Measurements from ENCODE around the gene ABCA1. TPM values are rescaled to one million over a fixed set of nuclear protein-coding genes. Genes with fewer than 3 reads are reported as not detected.

Gene ABCA1
- total and polyA plus RNA-seq, 2 of the 4 experiments (the other 2 are of a cell fraction): 5.8 to 52.2 TPM

GRCh38 chr9:104882566-104882965 lies 45.4 kb downstream of the ABCA1 start:
- H3K4me3 ChIP-seq (ENCODE audit: insufficient read depth, low read depth, low read length): no peak overlapping the region
- H3K9me3 ChIP-seq (ENCODE audit: control insufficient read depth, insufficient read depth, low read length): no peaks in the 10 kb centered on the region
- H3K56ac ChIP-seq (ENCODE audit: extremely low read depth, insufficient read depth, low read length): no peak overlapping the region
- no peak overlapping the region for H3K27ac ChIP-seq (ENCODE audit: insufficient read depth, low read length)
- in situ Hi-C loops (cut with MboI; ENCODE audit: low sequenced_read_pairs): no loop called here
- no peak overlapping the region for H3K23ac ChIP-seq (ENCODE audit: low read depth, low read length)
- no peak overlapping the region for H4K8ac ChIP-seq (ENCODE audit: low read depth in 2 of 2, low read length in 2 of 2)
- ChIA-PET POLR2A (ENCODE audit: unreplicated experiment) (no interaction called here), CTCF (no interaction called here)
- H2BK20ac ChIP-seq (ENCODE audit: low read depth, low read length): no peak overlapping the region
- H3K4ac ChIP-seq (ENCODE audit: low read depth, low read length): no peak overlapping the region
- TF ChIP-seq NFE2L2 (IDR thresholded peaks at IDR 0.05; ENCODE audit: low read depth, low read length) (no peak), SMC3 (IDR thresholded peaks at IDR 0.05; ENCODE audit: low read depth, low read length) (no peak), CTCF (conservative IDR thresholded peaks at IDR 0.05; ENCODE audit: low read depth, low read length) (no peak), RAD21 (IDR thresholded peaks at IDR 0.05; ENCODE audit: low read length) (no peak), RCOR1 (IDR thresholded peaks at IDR 0.05; ENCODE audit: insufficient replicate concordance, low read length) (no peak), RFX5 (IDR thresholded peaks at IDR 0.05; ENCODE audit: low read depth, low read length) (no peak), BHLHE40 (IDR thresholded peaks at IDR 0.05; ENCODE audit: low read depth, low read length) (no peak), CHD1 (IDR thresholded peaks at IDR 0.05; ENCODE audit: low read depth, low read length) (no peak), MAFK (IDR thresholded peaks at IDR 0.05; ENCODE audit: low read depth, low read length) (no peak)
- no peak overlapping the region for H3K18ac ChIP-seq (ENCODE audit: low read depth, low read length)
- peaks cover 64% of the 10 kb centered on the region for H3K36me3 ChIP-seq (ENCODE audit: control insufficient read depth, insufficient read depth, low read length)
- no peak overlapping the region for H2BK5ac ChIP-seq (ENCODE audit: low read depth, low read length, poor library complexity, severe bottlenecking)
- dilution Hi-C loops (cut with HindIII; ENCODE audit: low sequenced_read_pairs, unreplicated experiment): no loop called here
- H4K20me1 ChIP-seq (ENCODE audit: insufficient read depth, low read length): peaks cover 3% of the 10 kb centered on the region; the same call in 1 of the 2 replicates
- H2AK9ac ChIP-seq (replicated peaks; ENCODE audit: low read depth, low read length, poor library complexity): no peak overlapping the region
- peaks cover 7 to 18% of the 10 kb centered on the region in 2 experiments; a peak in 2 of 4 replicates for H3K79me1 ChIP-seq (ENCODE audit: low read depth in 1 of 2, low read length in 2 of 2)
- BruUV-seq (replicated peaks): no TSS peak
- no peak overlapping the region for H4K5ac ChIP-seq (ENCODE audit: low read depth, low read length)
- 0 out of 2 replicates have a peak, but pooled peaks cover 4% of the 10 kb centered on the region for H3K4me1 ChIP-seq (ENCODE audit: control insufficient read depth, insufficient read depth, low read length)
- no peak overlapping the region for H4K91ac ChIP-seq (ENCODE audit: insufficient read depth, low read depth, low read length)
- no peak overlapping the region for H3K14ac ChIP-seq (replicated peaks; ENCODE audit: low read depth, low read length)
- ATAC-seq (ENCODE audit: low read depth): no peak
- H2AK5ac ChIP-seq (ENCODE audit: low read depth, low read length): no peak overlapping the region
- H2BK120ac ChIP-seq (ENCODE audit: low read depth, low read length): no peak overlapping the region
- no peak overlapping the region for H2AFZ ChIP-seq (replicated peaks; ENCODE audit: low read length, poor library complexity)
- DNase-seq: no peak
- peaks cover 8% of the 10 kb centered on the region; the same call in 1 of the 2 replicates for H3K9me1 ChIP-seq (ENCODE audit: insufficient read depth, low read length)
- intact Hi-C loops (cut with micrococcal nuclease): no loop called here
- H3K27me3 ChIP-seq (ENCODE audit: control insufficient read depth, insufficient read depth, low read length): no peaks in the 10 kb centered on the region
- no peak overlapping the region for H3K9ac ChIP-seq (ENCODE audit: low read depth, low read length)
- no peak overlapping the region for H2BK15ac ChIP-seq (ENCODE audit: low read depth, low read length)
- no peak overlapping the region for H3K4me2 ChIP-seq (ENCODE audit: low read depth, low read length)
